Measurements from ENCODE around the gene RPN1.
"Not testable (repeated sequence)": the region's sequence is repeated elsewhere in the genome, so short reads cannot be mapped to it uniquely, and the experiment has no call there.

The RPN1 gene

DNA sequence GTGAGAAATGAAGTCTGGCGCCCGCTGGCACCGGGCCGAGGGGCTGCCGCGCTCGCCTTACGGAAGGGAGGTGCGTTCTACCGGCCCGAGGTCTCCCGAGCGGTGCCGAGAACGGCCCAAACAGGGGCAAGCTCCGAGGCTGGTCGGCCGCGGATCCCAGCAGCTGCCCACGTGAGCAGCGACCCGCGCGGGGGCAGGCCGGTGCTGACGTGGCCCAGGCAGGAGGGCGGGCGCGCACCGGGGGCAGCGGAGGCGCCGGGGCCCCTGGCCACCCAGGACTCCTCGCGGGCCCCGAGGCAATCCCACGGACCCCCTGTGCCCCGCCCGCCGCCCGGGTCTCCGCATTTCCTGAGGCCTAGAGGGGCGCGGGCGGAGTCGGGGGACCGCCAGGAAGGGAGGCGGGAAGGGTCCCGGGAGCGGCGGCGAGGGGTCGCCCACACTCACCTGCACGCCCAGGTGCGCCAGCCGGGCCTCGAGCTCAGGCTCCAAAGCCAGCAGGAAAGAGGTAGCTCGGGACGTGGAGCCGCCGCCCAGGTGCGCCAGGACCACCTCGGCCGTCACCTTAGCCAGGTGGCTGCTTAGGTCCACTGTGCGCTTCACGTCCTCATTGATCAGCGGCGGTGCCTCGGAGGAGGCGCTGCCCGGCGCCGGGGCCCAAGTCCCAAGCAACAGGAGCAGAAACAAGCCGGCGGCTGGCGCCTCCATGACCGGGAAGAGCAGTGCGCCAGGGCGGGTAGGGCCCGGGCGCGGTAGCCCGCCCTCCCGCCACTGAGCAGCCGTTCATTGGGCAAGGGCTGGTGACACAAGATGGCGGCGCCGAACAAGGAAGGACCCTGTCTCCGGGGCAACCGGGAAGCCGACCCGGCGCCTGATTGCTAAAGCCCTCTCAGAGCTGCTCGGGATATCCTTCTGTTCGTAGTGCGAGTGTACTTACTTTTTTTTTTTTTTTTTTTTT, at the start of gene RPN1:
Gene RPN1 (minus strand): TSS at position 723 of the 955 bp plus-strand sequence. CDS start 18 bp downstream, at position 705.
- DNase-seq (ENCODE audit: low read depth), result peak; percentile 91

DNA sequence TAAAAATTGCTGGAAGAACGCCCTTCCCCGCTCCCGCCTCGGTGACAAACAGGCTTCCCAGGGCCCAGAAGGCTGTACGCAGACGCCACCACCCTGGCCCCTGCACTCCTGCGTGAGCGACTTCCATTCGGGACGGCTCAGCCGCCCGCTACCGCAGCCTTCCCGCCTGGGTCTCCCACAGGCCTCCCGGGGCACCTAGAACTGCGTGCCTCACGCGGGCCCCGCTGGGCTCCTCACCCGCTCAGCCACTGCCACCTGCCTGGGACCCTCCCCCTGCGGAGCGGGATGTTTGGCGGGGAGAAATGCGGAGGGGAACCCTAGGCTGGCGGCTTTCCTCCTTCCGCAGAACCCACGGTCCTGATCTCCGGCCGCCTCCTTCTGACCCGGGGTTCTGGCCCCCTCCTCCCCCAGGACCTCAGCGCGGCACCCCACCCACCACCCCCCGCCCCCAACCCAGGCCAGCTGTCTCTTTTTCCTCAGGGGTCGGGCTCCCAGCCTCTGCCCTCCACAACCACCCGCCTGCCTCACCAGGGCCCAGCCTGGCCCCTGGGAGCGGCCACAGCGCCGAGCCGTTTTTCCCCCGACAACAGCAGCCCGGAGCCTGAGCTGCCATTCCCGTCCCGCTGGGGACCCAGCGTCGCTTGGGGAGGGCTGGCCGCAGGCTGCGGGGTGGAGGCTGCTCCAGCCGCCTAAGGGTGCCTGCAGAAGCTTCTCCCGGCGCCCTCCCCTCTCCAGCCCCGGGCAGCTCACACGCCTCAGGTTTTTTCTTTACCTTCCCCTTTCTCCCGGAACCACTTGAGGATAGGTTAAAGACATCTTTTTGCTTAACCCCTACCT, 47.8 kb upstream of the RPN1 start:
- DNase-seq (ENCODE audit: low read depth), result no peak

DNA sequence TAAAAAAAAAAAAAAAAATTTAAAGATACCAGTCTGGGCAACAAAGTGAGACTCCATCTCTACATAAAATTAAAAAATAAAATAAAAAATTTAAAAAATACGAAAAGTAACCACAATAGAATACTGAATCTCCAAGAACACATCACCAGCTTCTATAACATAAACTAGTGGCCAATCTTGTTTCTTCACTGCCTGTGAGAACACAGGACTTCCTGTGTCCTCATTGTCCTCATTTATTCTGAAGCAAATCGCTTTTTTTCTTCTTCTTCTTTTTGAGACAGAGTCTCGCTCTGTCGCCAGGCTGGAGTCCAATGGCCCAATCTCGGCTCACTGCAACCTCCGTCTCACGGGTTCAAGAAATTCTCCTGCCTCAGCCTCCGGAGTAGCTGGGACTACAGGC, 46.7 kb upstream of the RPN1 start:
- no peak for DNase-seq (ENCODE audit: low read depth)

- no peak for DNase-seq (ENCODE audit: low read depth)
These were observed 43.1 kb upstream of the RPN1 start for GRCh38 chr3:128693696-128694095.

DNA sequence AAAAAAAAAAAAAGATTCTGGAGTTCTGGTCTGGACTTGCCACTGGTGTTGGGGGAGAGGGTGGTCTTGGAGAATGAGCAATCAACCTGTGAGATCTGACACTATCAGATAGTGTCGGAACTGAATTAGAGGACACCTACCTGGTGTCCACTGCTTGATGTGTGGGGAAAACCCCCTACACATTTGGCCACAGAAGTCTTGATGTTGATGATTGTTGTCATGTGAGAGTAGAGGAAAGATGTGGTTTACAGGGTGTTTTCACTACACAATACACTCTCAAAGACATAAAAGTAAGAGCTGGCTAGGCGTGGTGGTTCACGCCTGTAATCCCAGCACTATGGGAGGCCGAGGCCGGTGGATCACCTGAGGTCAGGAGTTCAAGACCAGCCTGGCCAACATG, 38.4 kb upstream of the RPN1 start:
- DNase-seq (ENCODE audit: low read depth), result no peak

DNA sequence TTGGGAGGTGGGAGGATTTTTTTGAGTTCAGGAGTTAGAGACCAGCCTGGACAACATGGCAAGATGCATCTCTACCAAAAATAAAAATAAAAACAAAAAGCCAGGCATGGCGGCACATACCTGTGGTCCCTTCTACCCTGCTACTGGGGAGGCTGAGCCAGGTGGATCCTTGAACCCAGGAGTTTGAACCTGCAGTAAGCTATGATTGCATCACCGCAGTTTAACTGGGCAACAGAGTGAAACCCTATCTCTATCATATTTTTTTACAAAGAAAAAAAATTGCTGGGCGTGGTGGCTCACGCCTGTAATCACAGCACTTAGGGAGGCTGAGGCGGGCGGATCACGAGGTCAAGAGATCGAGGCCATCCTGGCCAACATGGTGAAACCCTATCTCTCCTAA, 35.8 kb upstream of the RPN1 start:
- no peak for DNase-seq (ENCODE audit: low read depth)

- DNase-seq (ENCODE audit: low read depth), result no peak
These were observed 34.5 kb upstream of the RPN1 start for GRCh38 chr3:128684986-128685726.

- DNase-seq (ENCODE audit: low read depth), result no peak
These were observed 33.3 kb upstream of the RPN1 start for GRCh38 chr3:128683957-128684356.

DNA sequence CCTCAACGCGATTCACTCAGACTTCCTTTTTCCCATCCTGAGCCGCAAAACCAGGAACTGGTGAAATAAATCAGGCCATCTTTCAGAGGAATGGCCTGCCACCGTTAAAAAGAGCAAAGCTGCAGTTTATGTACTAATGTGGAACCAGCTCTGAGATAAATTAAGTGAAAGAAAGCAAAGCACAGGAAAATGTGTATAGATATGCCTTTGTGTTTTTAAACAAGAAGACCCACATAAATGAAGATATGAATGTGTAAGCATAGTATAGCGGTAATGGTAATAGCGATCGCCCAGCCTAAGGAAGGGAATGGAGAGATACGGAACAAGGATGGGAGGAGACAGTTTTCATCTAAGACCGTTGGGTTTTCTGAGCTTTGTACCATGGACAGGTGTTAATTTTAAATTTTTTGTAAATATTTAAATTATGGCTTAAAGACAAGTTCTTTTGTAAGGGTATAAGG, 30.8 kb upstream of the RPN1 start:
- no peak for DNase-seq (ENCODE audit: low read depth)

DNA sequence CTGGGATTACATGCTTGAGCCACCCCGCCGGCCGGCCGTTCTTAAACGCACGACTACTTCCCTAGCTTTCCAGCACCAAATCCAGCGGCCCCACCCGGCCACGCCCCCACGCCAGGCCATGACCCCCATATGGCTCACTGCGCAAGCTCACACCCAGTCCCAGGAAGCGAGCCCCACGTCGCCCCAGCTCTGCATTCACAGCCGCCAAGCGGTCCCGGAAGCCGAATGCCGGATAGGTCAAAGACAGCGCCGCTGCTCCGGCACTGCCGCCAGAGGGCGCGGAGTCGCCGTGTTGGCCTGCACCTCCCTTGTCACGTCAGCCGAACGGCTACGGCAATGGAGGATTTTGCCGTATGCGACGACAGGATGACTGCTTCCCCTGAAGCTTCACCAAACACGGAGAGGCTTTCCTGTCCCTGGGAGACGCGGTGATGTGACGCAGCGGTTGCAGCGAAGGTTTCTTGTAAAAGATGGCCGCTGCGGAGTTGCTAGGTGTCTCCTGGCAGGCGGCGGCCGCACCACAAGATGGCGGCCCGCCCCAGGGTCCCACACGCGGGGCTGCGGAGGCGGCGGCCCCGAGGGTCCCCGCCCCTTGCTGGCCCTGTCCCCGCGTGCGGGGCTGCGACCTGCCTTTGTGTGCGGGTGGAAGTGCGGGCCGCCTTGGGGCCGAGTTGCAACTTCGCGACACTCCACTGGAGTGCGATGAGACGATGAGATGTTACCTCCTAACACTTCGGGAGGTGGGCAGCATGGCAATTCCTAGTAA, 30.2 kb upstream of the RPN1 start:
- peak; percentile 92 for DNase-seq (ENCODE audit: low read depth)

GRCh38 chr3:128679338-128679737, 28.7 kb upstream of the RPN1 start:
- DNase-seq (ENCODE audit: low read depth), result no peak

DNA sequence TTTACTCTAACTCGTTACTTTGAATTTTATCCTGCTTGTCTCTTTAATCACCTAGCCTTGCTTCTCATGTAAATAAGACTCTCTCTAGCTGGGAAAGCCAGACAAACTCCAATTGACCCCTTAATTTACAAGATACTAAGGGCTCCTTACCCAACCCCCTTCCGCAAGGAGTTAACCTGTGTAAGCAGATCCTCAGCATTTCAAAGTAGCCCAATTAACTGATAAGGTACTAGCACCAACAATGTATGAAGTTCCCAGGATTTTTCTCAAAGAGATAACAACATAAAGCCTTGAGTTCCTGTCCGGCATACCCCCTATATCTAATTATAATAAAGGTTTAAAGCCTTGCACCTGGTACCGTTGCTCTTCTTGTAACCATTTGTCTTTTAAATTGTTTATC, 25.2 kb upstream of the RPN1 start:
- not testable (repeated sequence) for DNase-seq (ENCODE audit: low read depth)

GRCh38 chr3:128674161-128674784, 23.7 kb upstream of the RPN1 start:
- DNase-seq (ENCODE audit: low read depth), result no peak

DNA sequence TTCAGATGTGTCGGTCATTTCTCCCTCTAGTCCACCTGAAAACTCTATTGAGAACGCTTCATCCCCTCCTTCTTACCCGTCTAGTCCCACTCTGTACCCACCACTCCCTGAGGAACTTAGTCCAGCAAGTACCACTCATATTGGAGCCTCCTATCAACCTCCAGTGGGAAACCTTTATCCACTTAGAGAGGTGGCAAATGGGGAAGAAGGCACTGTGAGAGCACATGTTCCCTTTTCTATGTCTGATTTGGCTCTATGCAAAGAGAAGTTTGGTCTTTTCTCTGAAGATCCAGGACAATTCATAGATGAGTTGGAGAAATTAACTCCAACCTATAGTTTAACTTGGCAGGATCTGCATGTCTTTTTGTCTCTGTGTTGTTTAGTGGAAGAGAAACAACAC, 17.0 kb upstream of the RPN1 start:
- no peak for DNase-seq (ENCODE audit: low read depth)

DNA sequence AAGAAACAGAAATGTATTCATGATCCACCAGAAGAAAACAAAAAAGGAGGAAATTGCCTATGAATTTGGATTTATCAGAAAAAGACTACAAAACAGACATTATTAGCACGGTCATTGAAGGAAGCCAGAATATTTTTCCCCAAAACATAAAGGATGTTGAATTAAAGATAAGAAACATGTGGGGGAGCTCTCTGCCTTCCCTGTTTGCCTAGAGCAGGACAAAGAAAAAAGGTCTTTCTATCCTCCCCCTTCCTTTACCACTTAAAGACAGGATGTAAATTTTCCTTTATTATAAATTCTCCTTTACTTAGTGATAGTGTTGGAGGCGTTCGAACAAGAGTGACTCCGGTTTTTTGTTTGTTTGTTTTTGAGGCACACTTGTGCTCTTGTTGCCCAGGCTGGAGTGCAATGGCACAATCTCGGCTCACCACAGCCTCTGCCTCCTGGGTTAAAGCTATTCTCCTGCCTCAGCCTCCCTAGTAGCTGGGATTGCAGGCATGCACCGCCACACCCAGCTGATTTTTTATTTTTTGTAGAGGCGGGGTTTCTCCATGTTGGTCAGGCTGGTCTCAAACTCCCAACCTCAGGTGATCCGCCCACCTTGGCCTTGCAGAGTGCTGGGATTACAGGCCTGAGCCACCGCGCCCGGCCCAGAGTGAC, 14.9 kb upstream of the RPN1 start:
- no peak for DNase-seq (ENCODE audit: low read depth)

- DNase-seq (ENCODE audit: low read depth), result no peak
These were observed 12.5 kb upstream of the RPN1 start for GRCh38 chr3:128663151-128663550.

- no peak for DNase-seq (ENCODE audit: low read depth)
These were observed 4.9 kb upstream of the RPN1 start for GRCh38 chr3:128655531-128655930.

GRCh38 chr3:128653993-128654805, 3.6 kb upstream of the RPN1 start:
- DNase-seq (ENCODE audit: low read depth), result not testable (repeated sequence)

GRCh38 chr3:128653383-128653992, 2.9 kb upstream of the RPN1 start:
- DNase-seq (ENCODE audit: low read depth), result not testable (repeated sequence)

Data from stimulated activated CD8-positive, alpha-beta memory T cell treated with anti-CD3 and anti-CD28 coated beads, Interleukin-15, amount 100 ng/mL, for 1 hour (primary cell).